HTERT RPE-1 (cell line): ENCODE data around the gene ATP2B3.
"Not testable (repeated sequence)": the region's sequence is repeated elsewhere in the genome, so short reads cannot be mapped to it uniquely, and the experiment has no call there.

Experiments used
- in situ Hi-C: fragments of 300-500 bp; cut with MboI; formaldehyde crosslinking; loops from 4 replicates; pipeline ENCODE4 v1.14.3; 2020; ENCODE audit warnings: low sequenced_read_pairs

The ATP2B3 gene

DNA sequence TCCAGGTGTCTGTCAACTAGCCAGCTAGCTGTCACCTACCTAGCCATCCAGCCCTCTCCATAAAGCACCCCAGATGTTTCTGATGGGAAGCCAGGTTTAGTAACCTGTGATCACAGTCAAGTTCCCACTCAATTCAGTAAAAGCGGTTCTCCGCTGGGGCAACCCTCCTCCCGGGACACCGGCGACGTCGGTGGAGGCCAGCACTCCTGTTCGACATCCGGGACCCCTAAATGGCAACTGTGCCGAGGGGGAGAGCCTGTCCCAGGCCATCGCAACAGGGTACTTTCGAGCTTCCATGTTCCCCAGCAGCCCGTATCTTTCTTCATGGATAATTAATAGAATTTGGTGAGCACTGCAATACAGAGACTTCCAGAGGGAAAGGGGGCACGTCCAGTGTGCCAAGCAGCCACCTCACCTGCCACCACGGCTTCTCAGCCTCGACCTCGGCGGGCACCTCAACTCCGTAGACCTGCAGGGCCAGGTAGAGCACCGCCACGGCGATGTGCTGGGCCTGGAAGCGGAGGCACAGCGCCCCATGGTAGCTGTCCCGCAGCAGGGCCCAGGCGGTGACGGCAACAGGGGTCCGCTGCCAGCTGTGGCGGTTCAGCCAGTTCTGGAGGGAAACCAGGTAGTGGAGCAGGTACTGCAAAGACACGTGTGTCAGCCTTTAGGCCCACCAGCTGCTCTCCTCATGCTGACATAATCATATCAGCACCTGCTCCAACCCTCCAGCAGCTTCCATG is 74.8 kb downstream of the ATP2B3 start:
- in situ Hi-C loops, result no loop called here

- in situ Hi-C loops, result no loop called here
Measured at GRCh38 chrX:153592966-153593688, 75.7 kb downstream of the ATP2B3 start.

DNA sequence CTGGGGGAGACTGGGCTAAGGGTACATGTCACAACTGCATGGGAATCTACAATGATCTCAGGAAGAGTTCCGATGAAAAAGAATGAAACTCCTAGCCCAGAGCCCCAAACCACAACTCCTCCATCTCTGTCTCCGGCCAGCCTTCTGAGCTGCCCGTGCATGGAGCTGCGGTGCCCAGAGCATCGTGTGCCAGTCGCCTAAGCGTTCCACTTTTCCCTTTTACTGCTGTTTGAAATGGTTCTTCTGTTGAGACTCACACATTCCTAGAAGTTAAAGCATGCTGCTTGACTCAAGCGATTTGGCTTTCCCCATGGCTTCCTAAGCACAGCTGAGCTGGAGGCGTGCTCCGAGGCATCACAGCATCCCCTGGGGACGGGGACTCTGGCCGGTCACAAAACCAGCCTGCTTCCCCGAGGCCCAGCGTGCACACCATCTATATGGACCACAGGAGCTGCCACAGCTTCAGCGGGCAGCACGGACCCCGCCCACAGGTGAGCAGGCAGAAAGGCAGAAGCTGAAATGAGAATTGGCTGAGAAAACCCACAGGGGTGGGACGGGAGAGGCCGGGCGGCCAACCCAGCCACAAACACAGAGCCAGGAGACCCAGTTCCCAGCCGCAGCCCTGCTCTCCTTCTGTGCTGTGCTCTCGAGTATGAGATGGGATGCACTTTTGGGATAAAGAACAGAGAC is 76.5 kb downstream of the ATP2B3 start:
- in situ Hi-C loops, result no loop called here

DNA sequence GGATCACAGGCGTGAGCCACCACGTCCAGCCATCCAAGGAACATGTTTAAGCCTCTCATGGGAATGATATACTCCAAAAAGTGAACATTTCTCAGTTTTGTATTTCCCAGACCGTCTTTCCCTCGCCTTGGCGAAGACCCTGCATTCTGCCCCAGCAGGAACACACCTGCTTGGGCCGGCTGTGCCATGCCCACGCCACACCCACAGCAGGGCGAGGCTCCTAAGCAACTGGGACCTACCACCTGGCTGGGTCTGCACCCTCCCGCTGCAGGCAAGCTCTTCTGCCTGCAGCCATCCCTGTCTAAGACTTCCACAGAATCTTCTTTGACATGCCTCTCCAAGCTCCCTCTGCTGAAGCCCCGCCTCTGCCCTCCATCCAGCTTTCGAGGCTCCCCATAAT is 77.9 kb downstream of the ATP2B3 start:
- in situ Hi-C loops, result no loop called here

GRCh38 chrX:153595859-153596857 is 78.7 kb downstream of the ATP2B3 start:
- in situ Hi-C loops, result no loop called here

DNA sequence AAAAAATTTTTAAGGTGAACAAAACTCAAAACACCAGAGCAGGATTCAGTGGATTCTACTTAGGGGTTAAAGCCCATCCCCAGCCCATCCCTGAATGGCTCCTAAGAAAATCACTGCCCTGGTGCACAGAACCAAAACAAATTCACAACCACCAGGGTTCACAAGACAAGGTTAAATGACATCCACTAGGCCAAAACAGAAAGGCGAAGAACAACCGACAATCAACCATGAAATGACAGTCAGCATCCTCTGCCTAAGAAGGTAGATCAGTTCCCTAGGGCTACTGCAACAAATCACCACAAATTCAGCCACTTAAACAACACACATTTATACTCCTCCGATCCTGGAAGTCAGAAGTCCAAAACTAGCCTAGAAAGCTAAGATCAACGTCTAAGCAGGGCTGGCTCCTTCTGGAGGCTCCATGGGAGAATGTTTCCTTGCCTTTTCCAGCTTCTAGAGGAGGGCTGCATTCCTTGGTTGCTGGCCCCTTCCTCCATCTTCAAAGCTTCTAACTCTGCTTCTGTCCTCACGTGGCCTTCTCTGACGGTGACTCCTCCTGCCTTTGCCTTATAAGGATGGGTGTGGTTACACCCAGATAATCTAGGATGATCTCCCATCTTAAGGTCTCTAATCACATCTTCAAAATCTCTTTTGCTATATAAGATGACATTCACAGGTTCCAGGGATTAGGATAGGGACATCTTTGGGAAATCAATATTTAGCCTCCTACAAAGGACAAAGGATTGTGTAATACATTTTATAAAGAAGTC is 79.7 kb downstream of the ATP2B3 start:
- in situ Hi-C loops, result no loop called here

DNA sequence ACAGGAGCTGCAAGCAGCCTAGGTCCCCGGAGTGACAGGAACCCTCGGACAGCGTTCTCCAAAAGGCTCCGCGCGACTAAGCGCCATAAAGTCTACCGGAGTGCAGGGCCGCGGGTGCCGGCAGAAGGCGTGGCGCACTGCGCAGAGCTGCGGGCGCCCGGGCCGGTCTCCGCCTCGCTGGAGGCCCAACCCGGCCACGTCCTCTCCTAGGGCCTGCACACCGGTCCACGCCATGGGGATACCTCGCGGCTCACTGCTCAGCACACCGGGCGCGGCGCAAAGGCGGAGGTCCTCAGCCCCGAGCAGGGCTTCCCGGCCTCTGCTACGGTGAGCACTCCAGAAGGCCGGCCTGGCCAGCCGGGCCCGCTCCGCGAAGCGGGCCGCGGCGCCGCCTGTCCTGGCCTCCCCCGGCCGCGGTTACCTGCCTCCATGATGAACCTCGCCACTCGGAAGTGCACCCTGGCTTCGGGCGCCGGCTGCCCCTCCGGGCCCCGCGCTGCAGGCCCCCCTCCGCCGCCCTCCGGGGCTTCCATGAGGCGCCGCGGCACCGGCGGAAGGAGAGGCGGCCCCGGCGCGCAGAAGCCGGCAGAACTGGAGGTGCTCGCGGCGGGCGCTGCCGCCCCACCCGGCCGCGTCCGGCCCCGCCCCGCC is 81.2 kb downstream of the ATP2B3 start, which contains the start of gene CCNQ:
Gene CCNQ, minus strand, starts transcription at position 599 of the 651 bp plus-strand sequence. Its CDS starts 66 bp downstream, at position 533.
- in situ Hi-C loops, result no loop called here

DNA sequence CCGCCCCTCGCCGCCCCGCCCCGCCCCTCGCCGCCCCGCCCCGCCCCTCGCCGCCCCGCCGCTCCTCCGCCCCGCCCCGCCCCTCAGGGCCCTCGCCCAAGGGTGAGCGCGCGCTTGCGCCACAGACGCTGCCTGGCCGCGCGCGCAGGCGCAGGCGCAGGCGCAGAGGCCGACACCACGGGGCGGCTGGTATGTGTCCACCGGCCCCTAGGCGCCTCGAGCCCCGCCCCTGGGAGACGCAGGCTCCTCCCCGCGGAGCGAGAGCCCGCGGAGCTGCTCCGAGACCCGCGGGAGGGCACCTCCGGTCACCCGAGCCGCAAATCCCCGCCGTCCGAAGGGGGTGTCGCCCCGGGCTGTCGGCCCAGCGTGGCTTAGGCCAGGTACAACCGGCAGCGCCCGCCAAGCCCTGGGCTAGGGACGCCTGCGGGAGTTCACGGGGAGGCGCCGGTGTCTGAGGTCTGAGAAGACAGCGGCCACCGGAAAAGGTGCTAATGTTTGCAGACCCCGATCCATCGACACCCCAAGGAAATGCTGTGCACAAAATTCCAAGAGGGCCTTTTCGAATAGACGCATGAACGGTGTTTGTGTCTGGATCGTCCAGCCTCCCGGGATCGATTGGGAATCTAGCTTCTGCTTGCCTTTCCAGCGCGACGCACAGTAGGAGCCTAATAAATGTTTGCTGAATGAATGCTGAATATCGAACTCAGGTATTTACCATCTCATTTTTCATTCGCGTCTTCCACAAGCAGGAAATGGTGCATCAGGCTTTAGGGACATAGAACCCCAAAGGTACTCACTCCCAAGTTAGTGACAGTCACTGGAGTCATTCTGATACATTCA is 82.0 kb downstream of the ATP2B3 start:
- in situ Hi-C loops, result no loop called here

- in situ Hi-C loops, result no loop called here
Measured at GRCh38 chrX:153600032-153600373, 82.6 kb downstream of the ATP2B3 start.

DNA sequence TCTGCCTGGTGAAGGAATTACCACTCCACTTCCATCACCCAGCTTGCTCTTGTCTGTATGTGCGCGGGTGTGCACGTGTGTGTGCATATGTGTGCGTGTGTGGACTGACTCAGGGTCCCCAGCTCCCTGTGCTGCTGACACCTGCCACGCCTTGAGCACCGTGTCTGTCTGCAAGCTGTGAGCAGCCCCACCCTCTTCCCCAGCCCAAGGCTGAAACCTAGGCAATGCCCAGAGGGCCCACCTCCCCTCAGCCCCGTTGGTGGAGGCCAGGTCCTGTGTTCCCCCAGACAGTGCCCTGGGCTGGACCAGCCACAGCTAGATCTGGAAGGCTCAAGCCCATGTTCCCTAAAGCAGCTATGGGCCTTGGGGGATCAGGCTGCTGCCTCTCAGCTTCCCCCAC is 83.5 kb downstream of the ATP2B3 start:
- in situ Hi-C loops, result no loop called here

DNA sequence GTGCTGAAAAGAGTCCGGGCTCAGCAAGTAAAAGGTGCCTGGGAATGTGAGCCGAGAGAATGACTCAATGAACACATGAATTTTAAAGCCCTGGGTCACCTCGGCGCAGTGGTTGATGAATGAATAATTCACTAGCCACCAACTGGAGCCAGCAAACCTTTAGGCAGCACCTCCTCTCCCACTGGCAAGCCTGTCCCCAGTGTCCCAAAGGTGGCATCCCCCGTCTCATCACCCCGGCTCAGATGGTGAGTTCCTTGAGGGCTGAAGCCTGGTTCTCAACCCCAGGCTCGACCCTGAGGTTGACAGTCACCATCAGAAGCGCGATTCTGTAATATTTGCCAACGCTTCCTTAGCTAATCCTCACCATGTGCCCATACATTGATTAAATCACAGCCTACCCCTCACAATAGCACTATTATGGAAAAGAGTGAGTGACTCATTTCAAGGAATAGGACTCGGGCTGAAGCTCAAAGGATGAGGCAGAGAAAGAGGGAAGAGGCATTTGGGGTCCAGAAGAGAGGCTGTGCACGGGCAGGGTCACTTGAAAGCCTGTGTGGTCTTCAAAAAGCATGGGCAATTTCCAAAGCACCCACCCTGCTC is 84.2 kb downstream of the ATP2B3 start:
- in situ Hi-C loops, result no loop called here

DNA sequence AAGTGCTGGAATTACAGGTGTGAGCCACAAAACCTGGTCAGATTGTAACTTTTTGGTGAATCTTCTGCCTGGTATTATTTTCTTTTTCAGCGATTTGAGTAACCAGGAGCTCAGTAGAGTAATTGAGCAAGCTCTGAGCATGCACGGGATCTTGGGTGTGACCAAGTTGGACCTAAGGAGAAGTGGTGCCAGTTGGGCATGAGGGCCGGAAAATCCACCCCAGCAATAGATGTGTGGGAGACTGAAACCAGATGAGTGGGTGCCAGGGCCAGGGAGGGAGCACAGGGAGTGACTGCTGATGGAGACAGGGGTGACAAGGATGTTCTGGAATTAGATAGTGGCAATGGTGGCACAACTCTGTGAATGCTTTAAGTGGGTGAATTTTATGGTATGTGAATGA is 85.2 kb downstream of the ATP2B3 start:
- in situ Hi-C loops, result no loop called here

- in situ Hi-C loops, result no loop called here
Measured at GRCh38 chrX:153603131-153603656, 85.8 kb downstream of the ATP2B3 start.

DNA sequence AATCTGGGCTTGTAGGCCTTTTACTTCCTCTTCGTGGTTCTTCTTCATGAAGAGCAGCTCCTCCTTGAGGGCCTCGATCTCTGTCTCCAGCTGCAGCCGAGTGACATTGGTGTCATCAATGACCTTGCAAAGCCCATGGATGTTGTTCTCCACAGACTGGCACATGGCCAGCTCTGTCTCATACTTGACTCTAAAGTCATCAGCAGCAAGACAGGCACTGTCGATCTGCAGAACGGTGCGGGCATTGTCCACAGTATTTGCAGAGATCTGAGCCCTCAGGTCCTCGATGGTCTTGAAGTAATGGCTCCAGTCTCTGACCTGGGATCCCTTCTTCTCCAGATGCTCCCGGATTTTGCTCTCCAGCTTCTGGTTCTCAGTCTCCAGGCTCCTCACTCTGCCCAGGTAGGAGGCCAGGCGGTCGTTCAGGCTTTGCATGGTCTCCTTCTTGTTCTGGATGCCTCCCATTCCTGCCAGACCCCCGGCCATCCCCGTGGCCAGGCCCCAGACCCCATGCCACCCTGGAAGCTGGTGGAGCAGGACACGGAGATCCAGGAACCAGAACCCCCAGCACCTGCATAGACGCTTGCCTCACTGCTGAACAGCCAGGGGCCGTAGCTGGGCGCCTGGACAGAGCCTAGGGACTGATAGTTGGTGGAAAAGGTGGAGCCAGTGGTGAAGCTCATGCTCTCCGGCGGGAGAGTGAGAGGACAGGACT is 87.4 kb downstream of the ATP2B3 start:
- in situ Hi-C loops, result not testable (repeated sequence)

GRCh38 chrX:153606503-153606902 is 89.1 kb downstream of the ATP2B3 start:
- in situ Hi-C loops, result no loop called here

DNA sequence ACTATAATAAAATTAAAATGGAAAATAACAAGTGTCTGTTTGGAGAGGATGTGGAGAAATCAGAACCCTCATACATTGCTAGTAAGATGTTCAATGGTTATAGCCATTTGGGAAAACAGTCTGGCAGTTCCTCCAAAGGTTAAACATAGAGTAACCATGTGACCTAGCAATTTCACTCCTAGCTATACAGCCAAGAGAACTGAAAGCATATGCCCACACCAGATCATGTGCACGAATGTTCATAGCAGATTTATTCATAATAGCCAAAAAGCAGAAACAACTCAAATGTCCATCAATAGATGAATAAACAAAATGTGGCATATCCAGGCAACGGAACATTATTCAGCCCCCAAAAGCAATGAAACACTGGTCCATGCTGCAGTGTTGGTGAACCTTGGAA is 90.9 kb downstream of the ATP2B3 start:
- in situ Hi-C loops, result no loop called here

DNA sequence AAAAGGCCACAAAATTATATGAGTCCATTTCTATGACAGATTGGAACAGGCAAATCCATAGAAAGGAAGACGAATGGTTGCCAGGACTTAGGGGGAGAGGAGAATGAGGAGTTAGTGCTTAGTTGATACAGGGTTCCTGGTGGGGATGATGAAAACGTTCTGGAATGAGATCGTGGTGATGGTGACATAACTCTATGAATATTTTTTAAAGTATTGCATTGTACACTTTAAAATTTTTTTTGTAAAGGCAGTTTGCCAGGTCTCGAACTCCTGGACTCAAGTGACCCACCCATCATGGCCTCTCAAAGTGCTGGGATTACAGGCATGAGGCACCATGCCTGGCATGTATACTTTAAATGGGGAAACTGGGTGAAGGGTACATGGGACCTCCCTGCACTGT is 91.4 kb downstream of the ATP2B3 start:
- in situ Hi-C loops, result no loop called here
